Testis (tissue), 2 donors: ENCODE data around the gene HECTD4.

Experiments used
- POLR2A ChIP-seq: fragments of 450-650 bp; IDR thresholded peaks from one replicate; pipeline ENCODE4 v1.6.1; 2017; ENCODE audit warnings: antibody characterized with exemption, mild to moderate bottlenecking, moderate library complexity
- TF ChIP-seq, protein P1 (sequence below), 3 experiments: fragments of 450-650 bp in 2 of 3; fragments of 200-600 bp in 1 of 3; sonication (generic) in 1 of 3; IDR thresholded peaks; one replicate each; pipeline ENCODE4 v1.5.1; 2016 to 2019; ENCODE audit warnings: antibody characterized with exemption in 3 of 3, mild to moderate bottlenecking in 2 of 3, moderate library complexity in 1 of 3

DNA sequence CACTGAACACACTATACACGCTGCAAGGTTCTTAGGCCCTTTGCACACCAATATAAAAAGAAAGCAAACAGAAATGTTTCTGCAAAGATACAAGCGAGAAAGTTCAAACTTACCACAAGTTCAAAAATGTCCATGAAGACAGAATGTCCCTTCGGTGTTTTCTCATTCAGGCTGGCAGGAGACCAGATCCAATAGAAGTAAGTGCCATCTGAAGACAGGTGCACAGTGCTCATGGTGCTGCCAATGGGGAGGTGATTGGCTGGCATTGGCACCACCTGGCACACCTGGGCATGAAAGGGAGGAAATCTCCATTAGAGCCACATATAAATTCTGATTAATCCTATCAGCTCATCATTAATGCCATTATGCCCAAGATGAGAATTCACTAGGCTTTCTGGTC, 76.3 kb downstream of the HECTD4 start:
- TF ChIP-seq, protein P1, sequence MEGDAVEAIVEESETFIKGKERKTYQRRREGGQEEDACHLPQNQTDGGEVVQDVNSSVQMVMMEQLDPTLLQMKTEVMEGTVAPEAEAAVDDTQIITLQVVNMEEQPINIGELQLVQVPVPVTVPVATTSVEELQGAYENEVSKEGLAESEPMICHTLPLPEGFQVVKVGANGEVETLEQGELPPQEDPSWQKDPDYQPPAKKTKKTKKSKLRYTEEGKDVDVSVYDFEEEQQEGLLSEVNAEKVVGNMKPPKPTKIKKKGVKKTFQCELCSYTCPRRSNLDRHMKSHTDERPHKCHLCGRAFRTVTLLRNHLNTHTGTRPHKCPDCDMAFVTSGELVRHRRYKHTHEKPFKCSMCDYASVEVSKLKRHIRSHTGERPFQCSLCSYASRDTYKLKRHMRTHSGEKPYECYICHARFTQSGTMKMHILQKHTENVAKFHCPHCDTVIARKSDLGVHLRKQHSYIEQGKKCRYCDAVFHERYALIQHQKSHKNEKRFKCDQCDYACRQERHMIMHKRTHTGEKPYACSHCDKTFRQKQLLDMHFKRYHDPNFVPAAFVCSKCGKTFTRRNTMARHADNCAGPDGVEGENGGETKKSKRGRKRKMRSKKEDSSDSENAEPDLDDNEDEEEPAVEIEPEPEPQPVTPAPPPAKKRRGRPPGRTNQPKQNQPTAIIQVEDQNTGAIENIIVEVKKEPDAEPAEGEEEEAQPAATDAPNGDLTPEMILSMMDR (IDR thresholded peaks at IDR 0.05) = no peak
- TF ChIP-seq POLR2A = no peak
